SW 1271 (cell line): ENCODE data around the gene SRCAP.

Experiments used
- DNase-seq, 2 experiments: peaks; one replicate each; lab custom pipeline; 2025; lab: John Stamatoyannopoulos, UW

The SRCAP gene

GRCh38 chr16:30698816-30699614, at the start of gene SRCAP:
Gene SRCAP, plus strand, starts transcription at chr16:30699171. Its CDS starts 1,654 bp downstream, at chr16:30700825.
- peak; percentile 54 to 78 for DNase-seq

- no peak for DNase-seq
These were observed 49.1 kb upstream of the SRCAP start for GRCh38 chr16:30649725-30650368.

- peak; percentile 96 to 99 for DNase-seq
These were observed 48.4 kb upstream of the SRCAP start, which contains the start of gene PRR14 for GRCh38 chr16:30650369-30651123. Gene PRR14, plus strand, starts transcription at chr16:30650960. Its CDS starts 686 bp downstream, at chr16:30651646.

GRCh38 chr16:30651124-30652004, 47.6 kb upstream of the SRCAP start:
- peak in 1 of 2 experiments; percentile 51 for DNase-seq

- no peak for DNase-seq
These were observed 47.0 kb upstream of the SRCAP start for GRCh38 chr16:30652005-30652296.

- DNase-seq: no peak
These were observed 46.3 kb upstream of the SRCAP start for GRCh38 chr16:30652718-30653117.

GRCh38 chr16:30654856-30655255, 44.1 kb upstream of the SRCAP start:
- no peak for DNase-seq

- DNase-seq: no peak
These were observed 43.1 kb upstream of the SRCAP start for GRCh38 chr16:30655815-30656347.

- DNase-seq: no peak
These were observed 42.6 kb upstream of the SRCAP start for GRCh38 chr16:30656388-30656787.

- no peak for DNase-seq
These were observed 41.8 kb upstream of the SRCAP start for GRCh38 chr16:30656974-30657865.

- DNase-seq: peak; percentile 99 to 100
These were observed 40.9 kb upstream of the SRCAP start, which contains the start of gene FBRS for GRCh38 chr16:30657866-30658730. Gene FBRS, plus strand, starts transcription at chr16:30658431. Its CDS starts 1,088 bp downstream, at chr16:30659519.

- peak; percentile 96 to 97 for DNase-seq
These were observed 40.1 kb upstream of the SRCAP start for GRCh38 chr16:30658731-30659506.

GRCh38 chr16:30659507-30660423, 39.2 kb upstream of the SRCAP start:
- DNase-seq: no peak

- no peak for DNase-seq
These were observed 38.3 kb upstream of the SRCAP start for GRCh38 chr16:30660424-30661261.

- DNase-seq: no peak
These were observed 36.5 kb upstream of the SRCAP start for GRCh38 chr16:30662449-30662848.

- DNase-seq: no peak
These were observed 35.9 kb upstream of the SRCAP start for GRCh38 chr16:30663038-30663437.
